SK-N-MC (cell line): Measurements from ENCODE around the gene ARMC9.
A peak's percentile ranks its signal among the peaks of the same experiment; 100 is the strongest.
"Not testable (repeated sequence)": the region's sequence is repeated elsewhere in the genome, so short reads cannot be mapped to it uniquely, and the experiment has no call there.

Experiments
- DNase-seq: peaks from one replicate; pipeline ENCODE4 v3.0.0-alpha.2; 2011; ENCODE audit warnings: low read depth, low spot score
- H3K27ac ChIP-seq: fragments of 200-600 bp; sonication (generic); 2 replicates; pipeline ENCODE4 v1.5.1; 2016; ENCODE audit warnings: mixed run types
- H3K36me3 ChIP-seq: fragments of 200-600 bp; sonication (generic); 2 replicates; pipeline ENCODE4 v1.6.1; 2017; ENCODE audit warnings: antibody characterized with exemption, low read length, mixed read lengths; ENCODE audit not compliant: insufficient read depth
- H3K4me3 ChIP-seq: fragments of 200-600 bp; sonication (generic); 2 replicates; pipeline ENCODE4 v1.5.1; 2016
- H3K9ac ChIP-seq: fragments of 200-600 bp; sonication (generic); 2 replicates; pipeline ENCODE4 v1.8.0; 2017; ENCODE audit warnings: mixed run types, mixed read lengths; ENCODE audit not compliant: insufficient read length
- H3K9me3 ChIP-seq: fragments of 200-600 bp; sonication (generic); 2 replicates; pipeline ENCODE4 v1.6.1; 2017; ENCODE audit warnings: low read depth, mild to moderate bottlenecking, antibody characterized with exemption, low read length, moderate library complexity, mixed read lengths
- EZH2 ChIP-seq: fragments of 200-600 bp; sonication (generic); IDR thresholded peaks from one replicate; pipeline ENCODE4 v1.6.1; 2017; ENCODE audit warnings: antibody characterized with exemption
- FOXP2 ChIP-seq: optimal IDR thresholded peaks from 2 replicates; pipeline ENCODE3; 2011; ENCODE audit warnings: mild to moderate bottlenecking, moderate library complexity; ENCODE audit not compliant: insufficient read depth; ENCODE audit errors: extremely low read length, control extremely low read depth
- POLR2AphosphoS5 ChIP-seq: IDR thresholded peaks from 2 replicates; pipeline ENCODE4 v1.6.1; 2012; ENCODE audit warnings: mild to moderate bottlenecking, low read depth, low read length, borderline replicate concordance

The ARMC9 gene

GRCh38 chr2:231246171-231246842 lies 47.9 kb downstream of the ARMC9 start:
- TF ChIP-seq FOXP2 (no peak), EZH2 (no peak), POLR2AphosphoS5 (no peak)
- no peak for DNase-seq

GRCh38 chr2:231250146-231250545 lies 51.7 kb downstream of the ARMC9 start:
- no peak for DNase-seq
- no peaks in the 10 kb centered on the region for H3K36me3 ChIP-seq
- no peak for TF ChIP-seq FOXP2
- no peak for TF ChIP-seq EZH2
- TF ChIP-seq POLR2AphosphoS5, result no peak
- H3K9me3 ChIP-seq, result no peaks in the 10 kb centered on the region
- H3K9ac ChIP-seq, result no peak overlapping the region
- H3K4me3 ChIP-seq, result no peak overlapping the region
- H3K27ac ChIP-seq, result no peak overlapping the region

More at GRCh38 chr2:231246171-231246842, 47.9 kb downstream of the ARMC9 start:
- Histone ChIP-seq H3K36me3 (no peaks in the 10 kb centered on the region), H3K27ac (no peak overlapping the region), H3K9ac (no peak overlapping the region), H3K4me3 (no peak overlapping the region), H3K9me3 (no peaks in the 10 kb centered on the region)

GRCh38 chr2:231250698-231251097 lies 52.3 kb downstream of the ARMC9 start:
- no peak for DNase-seq
- no peak overlapping the region for H3K4me3 ChIP-seq
- H3K9me3 ChIP-seq, result no peaks in the 10 kb centered on the region
- H3K27ac ChIP-seq, result no peak overlapping the region
- H3K36me3 ChIP-seq, result no peaks in the 10 kb centered on the region
- no peak overlapping the region for H3K9ac ChIP-seq
- TF ChIP-seq FOXP2 (no peak), EZH2 (no peak), POLR2AphosphoS5 (no peak)

GRCh38 chr2:231253292-231253691 lies 54.9 kb downstream of the ARMC9 start:
- H3K9me3 ChIP-seq, H3K4me3 ChIP-seq, DNase-seq, H3K36me3 ChIP-seq, H3K27ac ChIP-seq, H3K9ac ChIP-seq: not testable (repeated sequence)

GRCh38 chr2:231256494-231256893 lies 58.1 kb downstream of the ARMC9 start:
- Histone ChIP-seq H3K36me3 (no peaks in the 10 kb centered on the region), H3K9me3 (no peaks in the 10 kb centered on the region), H3K9ac (no peak overlapping the region), H3K4me3 (peak overlapping the region; percentile 30; the same call in 1 of the 2 replicates), H3K27ac (peak overlapping the region; percentile 57; the same call in 1 of the 2 replicates)
- TF ChIP-seq FOXP2 (no peak), POLR2AphosphoS5 (no peak), EZH2 (no peak)
- DNase-seq, result peak; percentile 26

GRCh38 chr2:231257763-231258162 lies 59.3 kb downstream of the ARMC9 start:
- TF ChIP-seq POLR2AphosphoS5, result no peak
- TF ChIP-seq EZH2, result no peak
- TF ChIP-seq FOXP2, result no peak
- no peaks in the 10 kb centered on the region for H3K9me3 ChIP-seq
- no peaks in the 10 kb centered on the region for H3K36me3 ChIP-seq
- no peak for DNase-seq
- H3K27ac ChIP-seq, result no peak overlapping the region
- H3K4me3 ChIP-seq, result no peak overlapping the region
- no peak overlapping the region for H3K9ac ChIP-seq

GRCh38 chr2:231258701-231259100 lies 60.3 kb downstream of the ARMC9 start:
- no peaks in the 10 kb centered on the region for H3K36me3 ChIP-seq
- TF ChIP-seq FOXP2 (no peak), POLR2AphosphoS5 (no peak), EZH2 (no peak)
- no peak overlapping the region for H3K9ac ChIP-seq
- no peaks in the 10 kb centered on the region for H3K9me3 ChIP-seq
- DNase-seq, result no peak
- no peak overlapping the region for H3K27ac ChIP-seq
- H3K4me3 ChIP-seq, result no peak overlapping the region

GRCh38 chr2:231259104-231259503 lies 60.7 kb downstream of the ARMC9 start:
- no peak for TF ChIP-seq FOXP2
- TF ChIP-seq POLR2AphosphoS5, result no peak
- no peak for TF ChIP-seq EZH2
- no peak overlapping the region for H3K4me3 ChIP-seq
- no peak for DNase-seq
- no peaks in the 10 kb centered on the region for H3K9me3 ChIP-seq
- H3K36me3 ChIP-seq, result no peaks in the 10 kb centered on the region
- H3K9ac ChIP-seq, result no peak overlapping the region
- no peak overlapping the region for H3K27ac ChIP-seq
